OCI-LY7 (cell line): ENCODE results near the gene KLHDC8A.

Source experiments
- EZH2phosphoT487 ChIP-seq: fragments of 200-600 bp; sonication (generic); IDR thresholded peaks from 2 replicates; pipeline ENCODE4 v1.6.1; 2018; ENCODE audit warnings: low read depth, borderline replicate concordance, mild to moderate bottlenecking, mixed run types, antibody characterized with exemption, low read length, moderate library complexity, mixed read lengths
- TF ChIP-seq, protein P1 (sequence below): fragments of 200-600 bp; sonication (generic); conservative IDR thresholded peaks from 2 replicates; pipeline ENCODE4 v1.5.1; 2014; ENCODE audit warnings: mild to moderate bottlenecking, antibody characterized with exemption, low read length, moderate library complexity, mixed read lengths

- TF ChIP-seq, protein P1, sequence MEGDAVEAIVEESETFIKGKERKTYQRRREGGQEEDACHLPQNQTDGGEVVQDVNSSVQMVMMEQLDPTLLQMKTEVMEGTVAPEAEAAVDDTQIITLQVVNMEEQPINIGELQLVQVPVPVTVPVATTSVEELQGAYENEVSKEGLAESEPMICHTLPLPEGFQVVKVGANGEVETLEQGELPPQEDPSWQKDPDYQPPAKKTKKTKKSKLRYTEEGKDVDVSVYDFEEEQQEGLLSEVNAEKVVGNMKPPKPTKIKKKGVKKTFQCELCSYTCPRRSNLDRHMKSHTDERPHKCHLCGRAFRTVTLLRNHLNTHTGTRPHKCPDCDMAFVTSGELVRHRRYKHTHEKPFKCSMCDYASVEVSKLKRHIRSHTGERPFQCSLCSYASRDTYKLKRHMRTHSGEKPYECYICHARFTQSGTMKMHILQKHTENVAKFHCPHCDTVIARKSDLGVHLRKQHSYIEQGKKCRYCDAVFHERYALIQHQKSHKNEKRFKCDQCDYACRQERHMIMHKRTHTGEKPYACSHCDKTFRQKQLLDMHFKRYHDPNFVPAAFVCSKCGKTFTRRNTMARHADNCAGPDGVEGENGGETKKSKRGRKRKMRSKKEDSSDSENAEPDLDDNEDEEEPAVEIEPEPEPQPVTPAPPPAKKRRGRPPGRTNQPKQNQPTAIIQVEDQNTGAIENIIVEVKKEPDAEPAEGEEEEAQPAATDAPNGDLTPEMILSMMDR: no peak
- no peak for TF ChIP-seq EZH2phosphoT487
Measured at GRCh38 chr1:205339717-205340116, 17.0 kb downstream of the KLHDC8A start.
